LHCN-M2 (cell line): ENCODE results near the gene TCERG1. TPM values are rescaled to one million over a fixed set of nuclear protein-coding genes. Genes with fewer than 3 reads are reported as not detected.

ENCODE experiments used
- DNase-seq: peaks from one replicate; pipeline ENCODE4 v3.0.0-alpha.2; 2012; ENCODE audit warnings: low read depth
- polyA plus RNA-seq: library from polyadenylated mRNA; unstranded; fragments of >200 nt; gene quantifications from one replicate; pipeline ENCODE4 v1.2.1, GENCODE V29; 2012; ENCODE audit warnings: missing spikeins
- total RNA-seq: library from RNA; depleted of rRNA; stranded (reverse); fragments of >200 nt; gene quantifications from 2 replicates; pipeline ENCODE4 v1.2.3, GENCODE V29; 2014; rRNA removed

TCERG1 gene
- 50.0 and 50.3 TPM in 2 replicates for total RNA-seq
- polyA plus RNA-seq, result 15.0 TPM

DNA sequence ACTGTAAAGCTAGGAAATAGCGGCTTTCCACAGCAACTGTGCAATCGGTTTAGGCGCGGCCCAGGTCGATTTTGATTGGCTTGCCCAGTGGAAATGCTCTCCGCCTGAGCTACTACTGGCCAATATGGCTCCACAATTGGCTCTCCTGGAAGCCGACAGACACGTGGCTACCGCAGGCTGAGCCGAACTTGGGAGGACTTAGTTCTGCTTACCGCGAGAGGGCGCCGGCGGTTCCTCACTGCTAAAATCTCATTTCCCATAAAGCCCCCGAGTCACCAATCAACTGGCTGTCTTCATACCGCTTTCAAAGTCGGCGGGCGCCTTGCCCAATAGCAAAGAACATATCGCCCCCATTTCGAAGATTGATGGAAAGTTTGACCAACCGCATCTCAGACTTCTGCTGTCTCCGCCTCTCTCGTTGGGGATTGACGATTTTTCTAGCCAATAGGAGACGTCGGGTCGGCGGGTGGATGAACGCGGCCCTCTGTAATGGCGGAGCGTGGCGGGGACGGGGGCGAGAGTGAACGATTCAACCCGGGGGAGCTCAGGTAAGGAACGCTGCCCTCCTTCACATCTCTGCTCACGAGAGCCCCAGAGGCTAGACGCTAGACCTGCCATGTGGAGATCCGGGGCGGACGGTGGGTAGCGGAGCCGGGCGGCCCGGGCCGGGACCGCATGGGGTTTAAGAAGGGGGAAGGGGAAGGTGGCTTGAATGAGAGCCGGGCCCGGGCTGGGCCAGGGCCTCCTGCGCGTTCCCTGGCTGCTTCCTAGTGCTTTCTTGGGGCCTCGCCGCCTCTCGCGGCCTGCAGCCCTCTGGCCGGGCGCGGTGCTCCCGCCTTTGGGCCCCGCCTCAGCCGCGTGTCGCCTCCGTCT, at the start of gene TCERG1:
Gene TCERG1, plus strand, starts transcription at position 473 of the 873 bp plus-strand sequence. Its CDS starts 17 bp downstream, at position 490.
- peak; percentile 100 for DNase-seq

DNA sequence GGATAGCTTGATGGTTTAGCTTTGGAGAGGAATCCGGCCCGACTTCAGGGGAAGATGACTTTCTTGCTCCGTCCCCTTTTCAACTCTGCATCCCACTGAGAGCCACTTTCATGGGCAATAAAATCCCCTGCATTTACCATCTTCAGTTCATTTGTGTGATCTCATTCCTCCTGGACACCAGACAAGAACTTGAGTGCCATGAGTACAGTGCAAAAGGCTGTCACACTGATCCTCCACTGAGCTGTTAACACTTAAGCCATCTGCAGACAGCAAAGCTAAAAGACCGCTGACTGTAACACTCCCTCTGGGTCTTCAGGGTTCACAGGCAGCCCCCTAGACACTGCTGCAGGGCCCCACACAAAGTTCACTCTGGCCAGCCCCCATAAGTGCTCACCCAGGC, 48.3 kb upstream of the TCERG1 start:
- no peak for DNase-seq

GRCh38 chr5:146399481-146399880, 47.7 kb upstream of the TCERG1 start:
- no peak for DNase-seq

- DNase-seq, result no peak
Measured at GRCh38 chr5:146400201-146400600, 46.9 kb upstream of the TCERG1 start.

GRCh38 chr5:146401021-146401420, 46.1 kb upstream of the TCERG1 start:
- no peak for DNase-seq

- no peak for DNase-seq
Measured at GRCh38 chr5:146402949-146403348, 44.2 kb upstream of the TCERG1 start.

DNA sequence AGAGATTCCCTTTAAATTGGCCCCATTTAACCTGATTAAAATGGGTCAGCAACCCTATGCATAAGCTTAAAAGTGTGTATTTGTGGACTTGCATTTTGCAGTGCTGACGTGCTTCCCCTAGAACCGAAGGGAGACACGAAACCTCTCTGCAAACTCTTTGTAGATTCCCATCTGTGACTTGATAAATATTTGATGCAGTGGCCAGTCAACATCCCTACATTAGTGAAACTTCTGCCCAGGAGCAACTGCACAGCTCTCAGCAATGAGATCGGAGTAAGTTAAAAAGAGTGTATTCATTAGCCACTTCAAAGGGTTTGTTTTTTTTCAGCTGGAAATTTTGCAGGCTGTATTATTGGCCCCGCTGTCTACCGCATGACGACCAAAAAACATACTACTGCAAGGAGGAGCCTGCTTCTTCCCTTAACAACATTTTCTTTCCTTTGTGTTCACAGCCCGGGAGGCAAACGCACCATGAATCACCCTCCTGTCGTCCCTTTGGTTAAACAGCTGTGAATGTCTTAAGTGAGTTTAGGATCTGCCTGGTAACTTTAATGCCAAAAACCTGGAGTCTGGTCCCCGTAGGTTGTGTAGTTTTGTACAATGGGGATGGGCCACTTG, 38.0 kb upstream of the TCERG1 start:
- peak; percentile 77 for DNase-seq

DNA sequence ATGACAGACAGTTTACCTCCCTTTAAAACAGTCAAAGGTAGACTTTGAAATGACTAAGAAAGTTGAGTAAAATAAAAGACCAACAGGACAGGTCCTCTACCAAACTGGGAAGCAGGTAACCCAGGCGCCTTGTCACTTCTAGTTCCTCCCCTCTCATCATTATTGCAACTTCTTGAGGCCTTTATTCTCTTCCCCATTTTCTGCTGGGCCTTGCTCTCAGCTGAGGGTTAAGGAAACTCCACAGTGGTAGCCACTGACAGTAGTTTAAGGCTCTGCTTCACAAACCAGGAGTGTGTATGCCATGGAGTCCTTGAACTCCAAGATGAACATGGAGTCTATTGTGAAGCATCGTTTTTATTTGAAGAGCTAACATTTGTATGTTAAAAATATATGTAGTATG, 36.9 kb upstream of the TCERG1 start:
- no peak for DNase-seq

- DNase-seq, result no peak
Measured at GRCh38 chr5:146419696-146420095, 27.4 kb upstream of the TCERG1 start.

DNA sequence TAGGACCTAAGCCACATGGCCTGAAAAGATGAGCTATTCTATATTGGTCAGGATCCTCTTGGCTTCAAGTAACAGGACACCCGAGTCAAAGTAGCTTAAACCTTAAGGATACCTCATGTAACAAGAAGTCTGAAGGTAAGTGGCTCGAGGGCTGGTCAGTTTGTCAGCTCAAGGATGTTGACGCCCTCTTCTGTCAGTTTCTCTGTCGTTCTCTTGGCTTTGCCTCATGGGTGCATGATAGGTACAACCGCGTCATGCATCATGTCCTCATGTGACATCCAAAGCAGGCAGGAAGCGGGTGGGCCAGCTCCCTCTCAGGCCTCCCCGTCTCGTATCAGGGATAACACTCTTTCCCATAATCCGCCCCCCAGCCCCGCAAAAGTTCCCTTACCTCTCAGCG, 22.1 kb upstream of the TCERG1 start:
- DNase-seq, result no peak

GRCh38 chr5:146426305-146426704, 20.8 kb upstream of the TCERG1 start:
- no peak for DNase-seq

DNA sequence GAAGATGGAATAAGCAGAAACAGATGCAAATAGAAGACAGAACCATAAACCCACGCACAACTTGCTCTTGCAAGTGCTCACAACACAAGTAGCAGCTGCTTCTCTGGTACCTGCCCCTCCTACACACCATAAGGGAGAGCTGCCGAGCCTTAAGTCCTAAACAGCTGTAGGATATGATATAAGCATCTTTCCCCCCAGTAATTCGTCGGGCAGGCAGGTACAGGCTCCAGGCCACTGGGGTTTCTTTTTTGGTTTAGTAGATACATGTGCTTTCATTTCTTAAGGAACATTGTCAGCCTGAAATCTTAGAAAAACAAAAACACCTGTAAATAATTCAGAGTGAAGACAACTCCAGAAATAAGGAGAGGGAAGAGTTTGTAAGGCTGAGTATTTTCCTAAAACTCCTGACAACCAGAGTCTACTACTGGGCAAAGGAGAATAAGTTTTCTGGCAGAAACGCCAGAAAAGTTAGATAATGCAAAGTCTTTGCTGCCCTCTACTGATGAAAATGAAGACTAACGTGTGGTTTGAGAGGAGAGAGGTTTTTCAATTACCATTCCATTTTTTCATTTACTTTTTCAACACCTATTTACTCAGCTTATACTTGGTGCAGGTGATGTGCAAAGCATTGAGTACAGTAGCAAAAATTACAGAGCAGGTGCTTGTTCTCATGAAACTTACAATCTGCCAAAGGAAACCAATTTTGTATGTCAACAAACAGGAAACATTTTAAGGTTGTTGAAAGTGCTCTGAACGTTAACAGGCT, 20.1 kb upstream of the TCERG1 start:
- DNase-seq, result peak; percentile 46

DNA sequence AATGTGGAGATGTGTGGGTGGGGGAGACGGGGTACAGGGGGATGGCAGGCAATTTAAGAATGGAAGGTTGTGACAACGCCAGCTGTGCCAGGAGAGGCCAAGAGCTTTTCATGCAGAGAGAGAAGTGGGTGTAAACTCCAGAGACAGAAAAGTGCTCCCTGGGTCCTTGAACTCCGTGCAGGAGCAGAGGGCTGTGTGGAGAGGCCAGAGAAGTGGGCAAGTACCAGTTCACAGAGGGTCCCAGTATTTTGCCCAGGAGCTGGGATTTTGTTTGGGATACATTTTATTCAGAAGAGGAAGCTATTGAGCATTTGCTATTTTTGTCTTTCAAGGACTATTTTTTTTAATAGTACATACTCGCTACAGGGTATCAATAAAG, 19.5 kb upstream of the TCERG1 start:
- no peak for DNase-seq

DNA sequence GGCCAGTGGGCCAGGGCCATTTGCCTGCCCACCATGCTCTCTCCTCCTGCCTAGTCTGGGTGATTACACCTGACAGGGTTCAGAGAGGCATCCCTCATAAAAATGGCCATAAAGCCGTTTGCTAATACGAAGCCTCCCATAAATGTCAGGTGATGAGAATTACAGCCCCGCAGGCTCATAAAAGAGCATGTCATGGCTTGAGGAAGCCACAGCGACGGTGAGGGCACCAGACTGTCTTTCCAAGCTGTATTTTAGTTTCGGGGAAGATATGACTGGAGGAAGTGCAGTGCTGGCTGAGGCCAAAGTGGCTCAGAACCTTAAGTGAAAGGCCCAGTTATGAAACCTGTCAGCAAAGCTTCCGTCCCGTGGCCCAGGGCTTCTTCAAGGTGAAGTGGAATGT, 18.5 kb upstream of the TCERG1 start:
- no peak for DNase-seq

- DNase-seq, result no peak
Measured at GRCh38 chr5:146440353-146440752, 6.8 kb upstream of the TCERG1 start.

GRCh38 chr5:146440870-146441495, 6.2 kb upstream of the TCERG1 start:
- peak; percentile 43 for DNase-seq

DNA sequence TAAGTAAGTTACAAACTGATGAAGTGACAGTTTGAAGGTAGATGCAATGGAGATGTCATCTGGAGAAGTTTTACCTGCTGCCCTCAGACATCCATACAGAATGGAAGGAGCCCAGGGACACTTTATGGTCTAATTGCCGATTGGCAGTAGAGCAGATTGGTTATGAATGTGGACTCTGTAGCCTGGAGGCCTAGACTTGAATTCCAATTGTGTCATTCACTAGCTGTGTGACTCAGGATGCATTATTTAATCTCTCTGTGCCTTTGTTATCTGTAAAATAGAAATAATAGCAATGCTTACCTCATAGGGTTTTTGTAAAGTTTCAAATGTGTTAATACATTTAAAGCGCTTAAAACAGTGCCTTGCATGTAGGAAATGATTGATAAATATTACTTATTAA, 5.2 kb upstream of the TCERG1 start:
- DNase-seq, result no peak

DNA sequence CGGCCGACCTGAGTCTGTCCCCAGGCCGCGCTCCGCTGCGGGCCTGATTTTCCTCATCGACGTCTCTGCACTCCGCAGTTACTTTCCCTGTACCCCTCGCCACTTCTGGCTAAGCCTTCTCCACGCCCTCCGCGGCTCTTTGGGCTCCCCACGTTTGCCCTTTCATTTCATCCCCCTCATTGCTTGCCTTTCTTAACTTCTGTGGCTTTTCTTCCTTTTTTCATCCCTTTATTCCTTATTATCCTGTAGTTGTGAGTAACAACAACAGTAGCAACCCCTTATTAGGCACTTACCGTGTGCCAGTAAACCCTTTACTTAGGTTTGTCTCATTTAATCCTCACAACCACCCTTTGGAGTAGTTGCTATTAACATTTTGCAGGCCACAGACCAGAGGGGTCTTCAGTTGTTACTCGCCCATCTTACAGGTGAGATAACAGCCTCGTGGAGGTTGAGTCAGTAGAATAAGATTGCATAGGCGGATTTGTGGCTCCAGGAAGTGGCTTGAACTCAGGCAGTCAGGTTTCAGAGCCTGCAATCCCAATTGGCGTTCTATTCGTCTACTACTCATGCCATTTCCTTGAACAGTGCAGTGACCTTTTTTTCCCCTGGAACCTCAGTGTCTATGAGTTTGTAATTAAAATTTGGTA, 724 bp downstream of the TCERG1 start:
- DNase-seq, result peak; percentile 33

GRCh38 chr5:146448783-146449519, 1.8 kb downstream of the TCERG1 start:
- DNase-seq, result no peak

- peak; percentile 20 for DNase-seq
Measured at GRCh38 chr5:146450002-146450401, 2.9 kb downstream of the TCERG1 start.

DNA sequence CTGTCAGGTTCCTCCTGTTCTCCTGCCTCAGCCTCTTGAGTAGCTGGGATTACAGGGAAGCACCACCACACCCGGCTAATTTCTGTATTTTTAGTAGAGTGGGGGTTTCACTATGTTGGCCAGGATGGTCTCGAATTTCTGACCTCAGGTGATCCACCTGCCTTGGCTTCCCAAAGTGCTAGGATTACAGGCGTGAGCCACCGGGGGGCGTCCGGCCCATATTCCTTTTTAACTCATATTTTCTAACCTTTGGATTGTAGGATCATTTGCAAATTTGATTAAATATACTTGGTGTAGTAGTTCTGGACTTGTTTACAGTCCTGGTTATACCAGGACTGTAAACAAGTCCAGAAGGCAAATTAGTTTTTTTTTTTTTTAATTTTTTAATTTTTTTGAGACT, 4.3 kb downstream of the TCERG1 start:
- no peak for DNase-seq
